Measurements from ENCODE around the gene MAPK4.

- no peak for TF ChIP-seq CTCF (IDR thresholded peaks at IDR 0.05; ENCODE audit: insufficient read depth, low read depth, low read length)
- no peak for TF ChIP-seq EZH2 (IDR thresholded peaks at IDR 0.05; ENCODE audit: insufficient read depth, low read length)
Measured at GRCh38 chr18:50528806-50529205, 31.1 kb upstream of the MAPK4 start.
